Trophoblast cell (in vitro differentiated cells and primary cell): ENCODE data around the gene CNOT1.

ENCODE experiments used
- DNase-seq, 2 donors: peaks; one replicate each; pipeline ENCODE4 v3.0.0-alpha.2; 2016
- H2AFZ ChIP-seq: 2 replicates; pipeline ENCODE4 v1.6.1; 2013; ENCODE audit warnings: low read length, moderate library complexity, mild to moderate bottlenecking; ENCODE audit not compliant: insufficient read depth, poor library complexity
- H2AK5ac ChIP-seq: 2 replicates; pipeline ENCODE4 v1.6.1; 2013; ENCODE audit warnings: mild to moderate bottlenecking, low read length
- H2BK120ac ChIP-seq: 2 replicates; pipeline ENCODE4 v1.6.1; 2013; ENCODE audit warnings: low read length, mild to moderate bottlenecking, moderate library complexity; ENCODE audit not compliant: insufficient read depth, poor library complexity
- H2BK12ac ChIP-seq: 2 replicates; pipeline ENCODE4 v1.6.1; 2013; ENCODE audit warnings: mild to moderate bottlenecking, low read length, moderate library complexity
- H2BK5ac ChIP-seq: 2 replicates; pipeline ENCODE4 v1.6.1; 2013; ENCODE audit warnings: low read length, low read depth, moderate library complexity, mild to moderate bottlenecking; ENCODE audit not compliant: poor library complexity
- H3K14ac ChIP-seq: 2 replicates; pipeline ENCODE4 v1.6.1; 2013; ENCODE audit warnings: mild to moderate bottlenecking, low read length
- H3K18ac ChIP-seq: 2 replicates; pipeline ENCODE4 v1.6.1; 2013; ENCODE audit warnings: mild to moderate bottlenecking, low read length
- H3K23ac ChIP-seq: 2 replicates; pipeline ENCODE4 v1.6.1; 2013; ENCODE audit warnings: low read length
- H3K27ac ChIP-seq: 2 replicates; pipeline ENCODE4 v1.5.1; 2013; ENCODE audit warnings: low read depth, mild to moderate bottlenecking, inconsistent platforms, low read length, moderate library complexity
- H3K27me3 ChIP-seq: 2 replicates; pipeline ENCODE4 v1.6.1; 2013; ENCODE audit warnings: inconsistent platforms, mild to moderate bottlenecking, low read length, moderate library complexity; ENCODE audit not compliant: insufficient read depth
- H3K36me3 ChIP-seq, 2 experiments: 1 replicate in 1 of 2; 2 replicates in 1 of 2; pipeline ENCODE4 v1.6.1; 2013; ENCODE audit warnings: low read length in 2 of 2, mild to moderate bottlenecking in 2 of 2, moderate library complexity in 1 of 2; ENCODE audit not compliant: insufficient read depth in 2 of 2, control insufficient read depth in 1 of 2
- H3K4ac ChIP-seq: 2 replicates; pipeline ENCODE4 v1.6.1; 2013; ENCODE audit warnings: low read depth, mild to moderate bottlenecking, low read length, moderate library complexity
- H3K4me1 ChIP-seq, 2 experiments: 1 replicate in 1 of 2; 2 replicates in 1 of 2; pipeline ENCODE4 v1.6.1; 2013; ENCODE audit warnings: low read length in 2 of 2, mild to moderate bottlenecking in 2 of 2, moderate library complexity in 1 of 2; ENCODE audit not compliant: insufficient read depth in 2 of 2, control insufficient read depth in 1 of 2
- H3K4me2 ChIP-seq: 2 replicates; pipeline ENCODE4 v1.6.1; 2013; ENCODE audit warnings: inconsistent platforms, mild to moderate bottlenecking, low read length, moderate library complexity
- H3K4me3 ChIP-seq: 2 replicates; pipeline ENCODE4 v1.5.1; 2013; ENCODE audit warnings: mild to moderate bottlenecking, low read depth, low read length, inconsistent platforms
- H3K79me1 ChIP-seq: one replicate; pipeline ENCODE4 v1.6.1; 2013; ENCODE audit warnings: low read length
- H3K79me2 ChIP-seq: 2 replicates; pipeline ENCODE4 v1.6.1; 2013; ENCODE audit warnings: low read length, mild to moderate bottlenecking; ENCODE audit not compliant: control insufficient read depth, insufficient read depth, poor library complexity
- H3K9ac ChIP-seq: 2 replicates; pipeline ENCODE4 v1.6.1; 2013; ENCODE audit warnings: mild to moderate bottlenecking, low read length
- H3K9me3 ChIP-seq: 2 replicates; pipeline ENCODE4 v1.6.1; 2013; ENCODE audit warnings: low read depth, mild to moderate bottlenecking, control low read depth, inconsistent platforms, low read length; ENCODE audit not compliant: insufficient read depth
- H4K12ac ChIP-seq: 2 replicates; pipeline ENCODE4 v1.6.1; 2013; ENCODE audit warnings: low read depth, mild to moderate bottlenecking, low read length, moderate library complexity
- H4K8ac ChIP-seq: 2 replicates; pipeline ENCODE4 v1.6.1; 2013; ENCODE audit warnings: low read depth, mild to moderate bottlenecking, low read length, moderate library complexity
- H4K91ac ChIP-seq: one replicate; pipeline ENCODE4 v1.6.1; 2013; ENCODE audit warnings: low read depth, mild to moderate bottlenecking, low read length, moderate library complexity
- WGBS: extraction: QIAGEN DNeasy Blood & Tissue Kit; methylation state at CpG from one replicate; pipeline ENCODE4 v1.1.7; 2013; ENCODE audit warnings: missing lambda C conversion rate; ENCODE audit not compliant: insufficient read length, insufficient coverage; ENCODE audit errors: extremely low coverage; 5-methylcytosine and 5-hydroxymethylcytosine counted together

The CNOT1 gene

GRCh38 chr16:58476791-58477190 is 152.8 kb downstream of the CNOT1 start:
- H4K12ac ChIP-seq = no peak overlapping the region
- no peaks in the 10 kb centered on the region for H3K27me3 ChIP-seq
- H2AFZ ChIP-seq = no peak overlapping the region
- no peaks in the 10 kb centered on the region for H3K36me3 ChIP-seq
- H2BK5ac ChIP-seq = no peak overlapping the region
- no peak overlapping the region for H4K8ac ChIP-seq
- no peak overlapping the region for H2BK12ac ChIP-seq
- no peak overlapping the region for H3K9ac ChIP-seq
- no peak overlapping the region for H3K4ac ChIP-seq
- no peaks in the 10 kb centered on the region for H3K79me1 ChIP-seq
- no peaks in the 10 kb centered on the region for H3K79me2 ChIP-seq
- no peak overlapping the region for H3K18ac ChIP-seq
- H3K27ac ChIP-seq = no peak overlapping the region
- no peak overlapping the region for H3K23ac ChIP-seq
- no peak overlapping the region for H2AK5ac ChIP-seq
- no peak overlapping the region for H3K4me2 ChIP-seq
- no peaks in the 10 kb centered on the region for H3K9me3 ChIP-seq
- no peaks in the 10 kb centered on the region for H3K4me1 ChIP-seq
- DNase-seq = no peak
- no peak overlapping the region for H3K4me3 ChIP-seq
- H3K14ac ChIP-seq = no peak overlapping the region
- no peak overlapping the region for H2BK120ac ChIP-seq
- H4K91ac ChIP-seq = no peak overlapping the region
- no CpG with 5 or more reads among the region's 1 CpG for WGBS

GRCh38 chr16:58475091-58475619 is 154.5 kb downstream of the CNOT1 start:
- Histone ChIP-seq H3K18ac (no peak overlapping the region), H3K14ac (no peak overlapping the region), H3K4me2 (no peak overlapping the region), H3K4me3 (no peak overlapping the region), H4K8ac (no peak overlapping the region), H2AK5ac (no peak overlapping the region), H3K4me1 (no peaks in the 10 kb centered on the region), H3K27me3 (no peaks in the 10 kb centered on the region), H2AFZ (no peak overlapping the region), H2BK12ac (no peak overlapping the region), H3K36me3 (no peaks in the 10 kb centered on the region), H3K9ac (no peak overlapping the region), H2BK120ac (no peak overlapping the region), H2BK5ac (no peak overlapping the region), H4K12ac (no peak overlapping the region), H3K79me1 (no peaks in the 10 kb centered on the region), H3K9me3 (no peaks in the 10 kb centered on the region), H3K79me2 (no peaks in the 10 kb centered on the region), H4K91ac (no peak overlapping the region), H3K4ac (no peak overlapping the region), H3K23ac (no peak overlapping the region), H3K27ac (no peak overlapping the region)
- no CpG with 5 or more reads among the region's 4 CpGs for WGBS
- DNase-seq = no peak

- Histone ChIP-seq H4K91ac (no peak overlapping the region), H4K8ac (no peak overlapping the region), H3K4me1 (no peaks in the 10 kb centered on the region), H3K36me3 (no peaks in the 10 kb centered on the region), H3K4me2 (no peak overlapping the region), H3K79me1 (no peaks in the 10 kb centered on the region), H2BK5ac (no peak overlapping the region), H3K23ac (no peak overlapping the region), H3K27me3 (no peaks in the 10 kb centered on the region), H3K18ac (no peak overlapping the region), H3K14ac (no peak overlapping the region), H4K12ac (no peak overlapping the region), H2BK120ac (no peak overlapping the region), H2AFZ (no peak overlapping the region), H2BK12ac (no peak overlapping the region), H3K9ac (no peak overlapping the region), H3K9me3 (no peaks in the 10 kb centered on the region), H3K4me3 (no peak overlapping the region), H2AK5ac (no peak overlapping the region), H3K27ac (no peak overlapping the region), H3K4ac (no peak overlapping the region), H3K79me2 (no peaks in the 10 kb centered on the region)
- WGBS = no CpG with 5 or more reads among the region's 10 CpGs
- no peak for DNase-seq
Observed at GRCh38 chr16:58474296-58474695, 155.3 kb downstream of the CNOT1 start.

GRCh38 chr16:58472827-58473226 is 156.8 kb downstream of the CNOT1 start:
- no peak for DNase-seq
- no peak overlapping the region for H3K4ac ChIP-seq
- H3K4me1 ChIP-seq = no peaks in the 10 kb centered on the region
- H3K9ac ChIP-seq = no peak overlapping the region
- no CpG with 5 or more reads among the region's 3 CpGs for WGBS
- no peak overlapping the region for H3K18ac ChIP-seq
- no peak overlapping the region for H3K4me3 ChIP-seq
- no peak overlapping the region for H2AFZ ChIP-seq
- H3K23ac ChIP-seq = no peak overlapping the region
- H3K36me3 ChIP-seq = no peaks in the 10 kb centered on the region
- no peak overlapping the region for H2BK120ac ChIP-seq
- no peak overlapping the region for H2BK5ac ChIP-seq
- no peak overlapping the region for H3K4me2 ChIP-seq
- no peaks in the 10 kb centered on the region for H3K79me2 ChIP-seq
- no peak overlapping the region for H4K91ac ChIP-seq
- H3K27ac ChIP-seq = no peak overlapping the region
- no peaks in the 10 kb centered on the region for H3K9me3 ChIP-seq
- no peak overlapping the region for H4K8ac ChIP-seq
- no peak overlapping the region for H4K12ac ChIP-seq
- H2AK5ac ChIP-seq = no peak overlapping the region
- H3K27me3 ChIP-seq = no peaks in the 10 kb centered on the region
- no peak overlapping the region for H3K14ac ChIP-seq
- no peaks in the 10 kb centered on the region for H3K79me1 ChIP-seq
- no peak overlapping the region for H2BK12ac ChIP-seq
